SHP77 treated with DMSO at 0.1 percent for 48 hours (cell line): ENCODE measurements around the gene PARD3B.

Experiments used
- DNase-seq: peaks from one replicate; lab custom pipeline; 2025; lab: John Stamatoyannopoulos, UW

PARD3B gene

GRCh38 chr2:204948822-204949221 lies 403.5 kb downstream of the PARD3B start:
- DNase-seq, result no peak

GRCh38 chr2:204950695-204951346 lies 405.5 kb downstream of the PARD3B start:
- DNase-seq, result no peak

DNA sequence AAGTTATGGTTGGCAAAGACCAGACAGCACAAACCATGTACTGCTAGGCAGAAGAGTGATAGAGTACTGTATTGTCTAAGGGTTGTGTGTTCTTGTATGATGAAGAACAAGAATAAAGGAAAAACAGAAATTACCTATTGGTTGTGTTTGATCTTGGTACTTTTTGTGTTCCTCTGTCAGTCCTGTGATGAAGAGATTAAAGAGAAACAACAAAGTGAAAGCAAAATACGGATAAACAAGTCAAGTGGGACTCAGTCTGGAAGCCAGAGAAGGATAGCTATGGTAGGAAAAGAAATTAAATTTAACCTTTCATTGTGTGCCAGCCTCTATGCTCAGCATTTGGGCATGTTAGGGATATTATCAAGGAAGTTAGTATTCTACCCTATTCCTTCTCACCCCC lies 413.1 kb downstream of the PARD3B start:
- no peak for DNase-seq

GRCh38 chr2:204964414-204964813 lies 419.1 kb downstream of the PARD3B start:
- no peak for DNase-seq

DNA sequence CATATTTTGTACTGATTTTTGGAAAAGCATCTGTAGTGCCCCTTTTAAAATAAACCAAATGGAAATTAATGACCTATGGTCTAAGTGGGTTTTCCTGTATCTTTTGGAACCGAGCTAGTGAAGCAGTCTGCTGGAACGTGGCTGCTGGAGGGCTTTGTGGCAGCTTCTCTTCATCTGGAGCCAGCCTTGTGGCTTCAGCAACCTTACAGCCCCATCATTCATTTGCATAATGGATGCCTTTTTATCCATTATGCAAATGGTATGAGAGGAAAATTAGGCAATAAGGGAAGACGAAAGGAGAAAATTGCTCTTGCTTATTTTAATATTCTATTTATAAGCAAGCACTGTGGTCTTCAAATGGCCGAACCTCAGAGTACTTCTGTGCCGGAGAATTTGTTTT lies 421.0 kb downstream of the PARD3B start:
- no peak for DNase-seq

GRCh38 chr2:204967199-204967960 lies 422.1 kb downstream of the PARD3B start:
- no peak for DNase-seq

DNA sequence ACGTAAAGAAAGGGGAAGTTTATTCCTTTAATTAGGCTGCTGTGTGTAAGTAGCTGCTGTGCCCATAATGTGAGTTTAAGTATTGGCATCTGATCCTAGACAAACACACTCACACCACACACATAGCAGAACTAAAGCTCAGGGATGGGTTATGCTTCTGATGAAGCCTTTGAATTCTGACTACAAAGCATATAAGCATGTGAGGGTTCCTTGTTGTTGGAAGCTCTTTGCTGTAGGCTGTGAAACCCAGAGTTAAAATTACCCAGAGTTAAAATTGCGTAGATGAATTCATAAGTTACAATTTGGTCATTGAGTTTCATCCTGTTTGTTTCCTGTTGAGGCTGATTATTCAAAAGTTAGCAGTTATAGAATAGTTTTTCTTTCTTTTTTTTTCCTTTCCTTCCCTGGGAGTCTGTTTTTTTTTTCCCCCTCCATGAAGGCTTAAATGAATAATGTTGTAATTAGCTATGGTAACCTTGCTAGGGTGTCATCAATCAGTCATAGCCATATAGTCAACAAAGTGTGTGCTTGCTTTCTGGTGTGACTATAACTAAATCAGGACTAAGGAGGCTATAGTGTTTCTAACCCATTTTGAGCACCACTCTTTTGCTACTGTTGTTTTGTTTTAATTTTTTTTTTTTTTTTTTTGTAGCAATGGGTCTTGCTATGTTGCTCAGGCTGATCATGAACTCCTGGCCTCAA lies 426.1 kb downstream of the PARD3B start:
- DNase-seq, result no peak

DNA sequence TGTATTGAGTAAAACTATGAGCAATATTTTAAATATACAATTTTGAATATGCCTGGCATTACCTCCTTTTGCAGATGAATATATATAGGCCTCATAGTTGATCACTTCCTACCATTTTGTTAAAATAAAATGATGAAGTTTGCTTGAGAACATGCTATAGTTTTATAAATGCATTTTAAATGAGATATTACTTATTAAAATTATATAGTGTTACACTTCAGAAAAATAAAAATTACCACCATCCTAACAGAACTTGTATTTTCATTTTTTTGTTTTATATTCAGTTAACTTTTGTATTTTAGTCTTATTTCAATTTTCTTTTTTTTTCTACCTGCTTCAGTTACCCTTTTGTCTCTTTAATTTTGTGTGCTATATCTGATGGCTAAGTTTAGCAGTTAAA lies 426.9 kb downstream of the PARD3B start:
- no peak for DNase-seq

- no peak for DNase-seq
These were observed 427.5 kb downstream of the PARD3B start for GRCh38 chr2:204972606-204973336.

DNA sequence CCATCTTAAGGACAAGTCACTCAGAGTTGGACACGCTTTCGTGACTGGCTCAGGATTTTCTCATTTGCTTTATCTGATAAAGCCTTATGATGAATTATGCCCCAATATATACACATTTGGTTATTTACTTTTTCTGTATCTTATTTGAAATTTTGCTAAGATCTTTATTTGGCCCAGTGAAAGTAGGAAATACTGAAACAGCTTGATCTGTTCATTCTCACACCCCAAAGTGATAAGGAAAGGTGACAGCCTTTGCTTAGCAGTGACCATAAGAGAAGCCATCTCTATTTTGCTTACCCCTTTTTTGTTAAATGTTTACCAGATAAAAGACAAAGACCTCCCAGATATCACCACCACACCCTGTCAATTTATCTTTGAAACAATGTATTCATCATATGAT lies 428.3 kb downstream of the PARD3B start:
- DNase-seq, result no peak

- DNase-seq, result no peak
These were observed 429.2 kb downstream of the PARD3B start for GRCh38 chr2:204974487-204974886.

DNA sequence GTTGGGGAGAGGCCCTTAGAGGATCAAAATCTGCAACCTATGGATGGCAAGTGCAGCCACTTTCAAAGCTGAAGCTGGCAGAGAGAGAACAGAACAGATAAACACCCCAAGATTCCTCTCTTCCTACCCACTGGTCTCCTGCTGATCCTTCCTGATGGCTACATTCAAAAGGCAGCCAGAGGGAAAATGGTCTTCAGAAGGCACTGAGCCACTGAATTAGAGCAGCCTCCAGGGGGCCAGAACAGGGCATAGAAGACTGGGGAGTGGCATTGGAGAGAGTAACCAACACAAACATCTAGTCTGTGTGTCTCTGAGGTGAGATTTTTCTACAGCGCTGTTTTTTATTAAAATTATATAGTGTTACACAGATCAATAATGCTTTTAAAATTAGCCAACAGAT lies 432.6 kb downstream of the PARD3B start:
- DNase-seq, result no peak

DNA sequence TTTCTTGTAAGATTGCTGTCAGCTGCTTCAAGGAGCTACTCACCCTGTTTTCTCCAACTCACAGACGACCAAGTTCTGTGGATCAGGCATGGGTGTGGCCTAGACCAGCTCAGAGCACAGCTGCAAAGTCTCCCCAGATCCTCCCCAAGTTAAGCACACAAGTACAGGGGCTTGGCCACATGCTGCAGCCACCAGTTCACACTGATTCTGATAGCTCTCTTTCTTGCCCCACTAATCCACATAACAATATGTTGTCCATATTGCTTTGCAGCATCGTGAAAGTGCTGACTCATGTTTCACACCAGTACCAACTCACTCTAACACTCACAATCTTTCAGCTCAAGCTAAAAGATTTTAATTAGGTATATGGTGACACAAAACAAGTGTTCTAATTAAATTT lies 437.0 kb downstream of the PARD3B start:
- no peak for DNase-seq

DNA sequence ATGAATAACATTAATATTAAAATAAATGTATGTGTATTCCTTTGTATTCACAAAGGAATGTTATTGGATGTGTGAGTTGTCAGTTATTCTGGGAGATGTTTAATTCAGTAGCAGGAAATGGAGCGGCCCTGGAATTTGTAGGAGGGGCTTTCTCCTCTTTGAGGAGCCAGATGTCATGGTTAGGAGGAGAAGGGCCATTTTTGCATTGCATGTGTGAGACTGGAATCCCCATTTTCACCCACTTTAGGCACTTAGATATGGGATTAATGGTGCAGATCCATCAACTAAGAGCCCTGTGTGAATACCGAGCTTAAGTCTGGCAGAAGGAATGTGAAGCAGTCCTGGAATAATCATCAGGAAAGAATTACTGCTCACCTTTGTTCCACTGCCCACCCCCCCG lies 439.2 kb downstream of the PARD3B start:
- DNase-seq, result no peak

DNA sequence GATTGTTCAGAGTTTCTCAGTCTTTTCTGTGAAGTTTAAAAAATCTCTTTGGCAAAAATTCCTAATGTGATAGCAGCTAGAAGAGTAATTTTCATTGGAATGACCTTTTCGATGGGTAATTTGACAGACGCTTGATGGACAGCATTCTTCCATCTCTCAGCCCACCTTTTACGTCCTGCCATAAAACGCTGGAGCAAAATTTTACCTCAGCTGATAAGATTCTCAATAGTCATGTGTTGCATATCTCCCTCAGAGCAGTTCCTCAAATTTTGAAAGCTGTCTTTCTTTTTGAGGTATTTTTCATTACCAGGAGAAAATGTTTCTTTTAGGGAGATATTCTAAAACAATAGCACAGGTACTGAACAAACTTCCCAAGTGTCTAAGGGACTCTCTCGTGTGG lies 441.4 kb downstream of the PARD3B start:
- no peak for DNase-seq

GRCh38 chr2:204988836-204989235 lies 443.6 kb downstream of the PARD3B start:
- no peak for DNase-seq

DNA sequence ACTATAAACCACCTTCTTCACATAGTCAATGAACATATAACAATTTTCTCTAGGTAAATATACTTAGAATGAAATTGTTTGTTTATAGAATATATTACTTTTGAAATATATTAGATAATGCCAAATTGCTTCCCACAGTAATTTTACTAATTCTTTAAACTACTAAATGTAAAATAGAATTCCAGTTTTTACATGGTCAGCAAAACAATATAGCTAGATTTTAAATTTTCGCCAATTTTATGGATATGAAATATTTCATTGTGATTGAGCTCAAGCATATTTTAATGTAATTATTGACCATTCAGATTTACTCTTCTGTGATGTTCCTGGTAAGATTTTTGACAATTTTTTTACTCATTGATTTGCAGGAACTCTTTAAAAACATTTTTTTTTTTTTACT lies 444.6 kb downstream of the PARD3B start:
- DNase-seq, result no peak

DNA sequence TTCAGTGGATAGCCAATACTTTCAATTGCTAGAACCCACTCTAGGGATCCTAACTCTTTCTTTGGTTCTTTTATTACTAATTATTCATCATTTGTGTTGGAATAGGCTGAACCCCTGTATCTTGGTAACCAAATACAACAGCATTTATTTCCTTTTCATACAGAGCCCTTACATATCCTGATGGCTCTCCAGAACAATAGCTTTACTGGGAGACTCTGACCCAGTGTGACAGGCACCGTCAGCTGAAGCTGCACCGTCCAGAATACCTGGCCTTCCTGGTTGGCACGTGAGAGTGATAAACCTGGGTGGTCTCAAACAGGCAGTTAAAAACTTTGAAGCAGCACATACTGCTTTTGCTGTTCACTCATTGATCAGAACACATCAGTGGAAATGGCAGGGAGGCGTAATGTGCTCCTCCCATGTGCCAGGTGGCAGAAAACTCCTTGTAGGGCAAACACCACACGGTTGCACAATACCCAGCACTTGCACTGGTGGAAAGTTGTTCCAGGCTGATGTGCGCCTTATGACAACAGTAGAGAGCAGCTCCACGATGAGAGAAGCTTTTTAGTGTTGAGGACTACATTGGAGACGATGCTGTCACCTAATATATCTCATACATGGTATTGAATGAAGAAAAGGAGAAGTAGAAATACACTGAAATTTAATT lies 456.2 kb downstream of the PARD3B start:
- DNase-seq, result no peak

- DNase-seq, result no peak
These were observed 457.1 kb downstream of the PARD3B start for GRCh38 chr2:205002390-205002789.

DNA sequence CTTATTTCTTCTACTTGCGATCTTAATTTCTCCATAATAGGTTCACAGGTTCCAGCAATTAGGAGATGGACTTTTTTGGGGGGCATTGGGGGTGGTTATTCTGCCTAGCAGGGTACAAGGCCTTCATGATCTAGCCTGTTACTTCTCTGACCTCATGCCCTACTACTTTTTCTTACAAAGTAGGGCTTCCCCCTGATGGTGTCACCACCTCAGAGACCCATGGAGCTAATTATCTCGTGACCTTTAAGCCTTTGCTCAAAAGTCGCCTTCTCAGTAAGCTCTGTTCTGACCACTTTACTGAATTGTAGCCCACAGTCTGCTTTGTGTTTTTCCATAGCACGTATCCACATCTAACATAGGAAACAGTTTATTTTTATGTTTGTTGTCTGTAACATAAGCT lies 458.0 kb downstream of the PARD3B start:
- DNase-seq, result no peak

- no peak for DNase-seq
These were observed 464.9 kb downstream of the PARD3B start for GRCh38 chr2:205010196-205010595.

DNA sequence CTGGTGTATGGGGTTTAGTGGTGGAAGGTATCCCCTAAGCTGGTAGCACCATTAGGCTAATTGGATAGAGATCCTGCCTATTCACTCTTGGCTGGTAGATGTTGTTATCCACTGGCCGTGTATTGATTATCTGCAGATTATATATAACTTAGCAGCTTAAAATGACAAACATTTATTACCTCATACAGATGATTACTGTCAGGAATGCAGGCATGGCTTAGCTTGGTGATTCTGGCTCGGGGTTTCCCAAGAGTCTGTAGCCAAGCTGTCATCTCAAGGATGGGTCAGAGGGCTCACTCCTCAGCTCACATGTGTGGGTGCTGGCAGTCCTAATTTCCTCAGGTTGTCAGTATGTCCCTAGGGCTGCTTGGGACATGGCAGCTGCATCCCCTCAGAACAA lies 465.8 kb downstream of the PARD3B start:
- DNase-seq, result no peak
